Astrocyte (in vitro differentiated cells and primary cell): ENCODE data around the gene STK17A.

ENCODE experiments used
- EZH2 ChIP-seq: IDR thresholded peaks from 2 replicates; pipeline ENCODE4 v1.6.1; 2012; ENCODE audit warnings: mild to moderate bottlenecking, low read length, inconsistent platforms; ENCODE audit not compliant: insufficient read depth
- TF ChIP-seq, protein P1 (sequence below): IDR thresholded peaks from 2 replicates; pipeline ENCODE4 v1.5.1; 2011; ENCODE audit warnings: low read depth, mild to moderate bottlenecking, inconsistent platforms, low read length, moderate library complexity; ENCODE audit not compliant: insufficient read depth

- TF ChIP-seq, protein P1, sequence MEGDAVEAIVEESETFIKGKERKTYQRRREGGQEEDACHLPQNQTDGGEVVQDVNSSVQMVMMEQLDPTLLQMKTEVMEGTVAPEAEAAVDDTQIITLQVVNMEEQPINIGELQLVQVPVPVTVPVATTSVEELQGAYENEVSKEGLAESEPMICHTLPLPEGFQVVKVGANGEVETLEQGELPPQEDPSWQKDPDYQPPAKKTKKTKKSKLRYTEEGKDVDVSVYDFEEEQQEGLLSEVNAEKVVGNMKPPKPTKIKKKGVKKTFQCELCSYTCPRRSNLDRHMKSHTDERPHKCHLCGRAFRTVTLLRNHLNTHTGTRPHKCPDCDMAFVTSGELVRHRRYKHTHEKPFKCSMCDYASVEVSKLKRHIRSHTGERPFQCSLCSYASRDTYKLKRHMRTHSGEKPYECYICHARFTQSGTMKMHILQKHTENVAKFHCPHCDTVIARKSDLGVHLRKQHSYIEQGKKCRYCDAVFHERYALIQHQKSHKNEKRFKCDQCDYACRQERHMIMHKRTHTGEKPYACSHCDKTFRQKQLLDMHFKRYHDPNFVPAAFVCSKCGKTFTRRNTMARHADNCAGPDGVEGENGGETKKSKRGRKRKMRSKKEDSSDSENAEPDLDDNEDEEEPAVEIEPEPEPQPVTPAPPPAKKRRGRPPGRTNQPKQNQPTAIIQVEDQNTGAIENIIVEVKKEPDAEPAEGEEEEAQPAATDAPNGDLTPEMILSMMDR, result no peak
- TF ChIP-seq EZH2, result no peak
Observed at GRCh38 chr7:43559946-43560335, 23.0 kb upstream of the STK17A start.
